Stimulated activated CD8-positive, alpha-beta memory T cell treated with anti-CD3 and anti-CD28 coated beads, Interleukin-12 subunit alpha, Interleukin-12 subunit beta, amount 100 ng/mL, for 1 hour (primary cell): ENCODE measurements around the gene MAX.
"Not testable (repeated sequence)": the region's sequence is repeated elsewhere in the genome, so short reads cannot be mapped to it uniquely, and the experiment has no call there.

Experiments
- DNase-seq: peaks from one replicate; pipeline ENCODE4 v3.0.0-alpha.2; 2020; ENCODE audit warnings: low read depth

Gene MAX

GRCh38 chr14:65104791-65105190 is 2.5 kb upstream of the MAX start:
- DNase-seq = no peak

DNA sequence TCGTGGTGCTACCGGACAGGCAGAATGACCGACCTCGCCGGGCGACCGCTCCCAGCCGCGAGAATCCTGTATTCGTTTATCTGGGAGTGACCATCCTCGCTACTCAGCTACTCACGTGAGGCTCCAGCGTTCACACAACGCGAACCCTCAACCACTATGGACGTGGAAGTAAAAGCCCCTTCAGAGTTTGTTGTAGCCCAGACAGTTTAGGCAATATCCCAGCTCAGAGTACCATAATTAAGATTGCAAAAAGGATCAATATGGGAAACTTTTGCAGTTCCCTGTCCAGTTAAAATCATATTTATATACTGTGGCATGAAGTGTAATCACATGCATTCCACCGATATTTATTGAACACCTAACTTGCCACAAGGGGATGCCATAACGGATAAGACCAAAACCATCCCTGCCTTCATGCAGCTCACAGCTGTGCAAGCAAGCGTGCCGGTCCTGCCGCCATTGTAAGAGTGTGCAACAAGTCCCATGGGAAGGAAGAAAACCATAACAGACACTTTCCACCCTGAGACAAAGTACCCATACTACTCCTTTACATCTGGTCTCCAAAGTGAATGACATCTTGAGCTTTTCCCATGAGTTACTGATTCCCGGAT is 938 bp upstream of the MAX start:
- no peak for DNase-seq

GRCh38 chr14:65101631-65102440 is 481 bp downstream of the MAX start:
- DNase-seq = peak; percentile 10

DNA sequence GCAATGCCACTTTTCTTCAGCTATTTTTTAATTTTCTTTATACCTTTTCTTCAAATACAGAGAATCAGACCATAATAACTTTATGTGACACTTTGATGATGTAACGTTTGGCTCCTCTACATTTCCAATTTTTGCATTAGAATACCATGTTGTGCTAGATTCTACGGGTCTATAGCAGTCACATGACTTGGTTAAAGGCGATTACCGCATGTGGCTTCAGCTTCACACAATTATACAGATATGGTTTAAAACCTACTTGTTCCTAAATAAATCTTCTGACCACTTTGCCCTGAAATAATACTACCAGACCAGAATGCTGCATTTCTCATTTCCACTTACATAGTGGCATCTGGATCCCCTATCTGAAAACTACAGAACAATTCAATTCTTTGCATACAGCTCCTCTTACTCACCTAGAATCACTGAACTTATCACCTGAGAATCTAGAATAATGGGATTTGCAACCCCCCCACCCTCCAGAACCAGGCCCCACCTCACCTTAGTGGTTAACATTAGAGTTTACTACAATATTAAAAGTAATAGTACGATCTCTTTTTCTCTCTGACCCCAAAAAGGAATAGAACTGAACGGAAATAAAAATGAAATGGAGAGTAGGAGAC is 1.3 kb downstream of the MAX start:
- DNase-seq = no peak

- DNase-seq = no peak
Observed at GRCh38 chr14:65098586-65098985, 3.7 kb downstream of the MAX start.

DNA sequence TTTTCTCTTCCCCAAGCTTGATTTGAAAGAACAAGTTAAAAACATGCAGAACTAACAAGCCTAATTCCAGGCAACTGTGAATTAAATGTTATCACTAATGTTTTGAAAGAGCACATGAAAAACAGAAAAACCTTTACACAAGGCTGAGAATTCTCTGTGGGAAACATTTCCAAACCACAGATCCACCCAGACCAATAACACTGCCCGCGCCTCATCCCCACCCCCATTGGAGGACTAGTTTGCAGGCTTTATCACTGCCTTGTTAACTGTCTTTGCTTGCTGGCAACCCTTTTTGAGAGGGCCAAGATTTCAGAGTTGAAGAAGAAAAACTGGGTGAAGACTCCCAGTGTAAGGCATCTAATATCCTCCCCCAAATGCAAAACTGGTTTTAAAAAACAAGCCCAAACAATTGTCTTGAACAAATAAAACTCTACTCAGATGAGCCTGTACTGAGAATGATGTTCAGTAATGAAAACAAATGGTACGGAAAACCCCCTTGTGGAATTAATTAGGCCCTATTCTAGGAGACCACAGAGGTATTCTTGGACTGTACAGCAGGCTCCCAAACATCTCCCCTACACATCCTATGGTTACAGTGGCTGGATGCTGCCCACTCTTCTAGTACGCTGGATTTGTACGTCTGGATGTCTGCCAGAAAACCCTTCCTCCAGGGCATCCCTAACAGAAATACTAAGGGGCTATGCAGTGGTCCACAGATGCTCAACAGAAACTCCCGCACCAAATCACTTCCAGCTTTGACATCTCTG is 5.8 kb downstream of the MAX start:
- DNase-seq = no peak

GRCh38 chr14:65095633-65096205 is 6.6 kb downstream of the MAX start:
- DNase-seq = no peak

- no peak for DNase-seq
Observed at GRCh38 chr14:65092349-65092748, 10.0 kb downstream of the MAX start.

DNA sequence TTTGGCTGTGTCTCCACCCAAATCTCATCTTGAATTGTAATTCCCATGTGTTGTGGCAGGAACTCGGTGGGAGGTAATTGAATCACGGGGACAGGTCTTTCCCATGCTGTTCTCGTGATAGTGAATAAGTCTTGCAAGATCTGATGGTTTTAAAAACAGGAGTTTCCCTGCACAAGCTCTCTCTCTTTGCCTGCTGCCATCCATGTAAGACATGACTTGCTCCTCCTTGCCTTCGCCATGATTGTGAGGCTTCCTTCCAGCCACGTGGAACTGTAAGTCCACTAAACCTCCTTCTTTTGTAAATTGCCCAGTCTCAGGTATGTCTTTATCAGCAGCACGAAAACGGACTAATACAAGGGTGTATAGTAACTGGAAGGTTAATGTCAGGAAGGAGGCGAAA is 14.5 kb downstream of the MAX start:
- DNase-seq = not testable (repeated sequence)

GRCh38 chr14:65086686-65087085 is 15.6 kb downstream of the MAX start:
- not testable (repeated sequence) for DNase-seq

DNA sequence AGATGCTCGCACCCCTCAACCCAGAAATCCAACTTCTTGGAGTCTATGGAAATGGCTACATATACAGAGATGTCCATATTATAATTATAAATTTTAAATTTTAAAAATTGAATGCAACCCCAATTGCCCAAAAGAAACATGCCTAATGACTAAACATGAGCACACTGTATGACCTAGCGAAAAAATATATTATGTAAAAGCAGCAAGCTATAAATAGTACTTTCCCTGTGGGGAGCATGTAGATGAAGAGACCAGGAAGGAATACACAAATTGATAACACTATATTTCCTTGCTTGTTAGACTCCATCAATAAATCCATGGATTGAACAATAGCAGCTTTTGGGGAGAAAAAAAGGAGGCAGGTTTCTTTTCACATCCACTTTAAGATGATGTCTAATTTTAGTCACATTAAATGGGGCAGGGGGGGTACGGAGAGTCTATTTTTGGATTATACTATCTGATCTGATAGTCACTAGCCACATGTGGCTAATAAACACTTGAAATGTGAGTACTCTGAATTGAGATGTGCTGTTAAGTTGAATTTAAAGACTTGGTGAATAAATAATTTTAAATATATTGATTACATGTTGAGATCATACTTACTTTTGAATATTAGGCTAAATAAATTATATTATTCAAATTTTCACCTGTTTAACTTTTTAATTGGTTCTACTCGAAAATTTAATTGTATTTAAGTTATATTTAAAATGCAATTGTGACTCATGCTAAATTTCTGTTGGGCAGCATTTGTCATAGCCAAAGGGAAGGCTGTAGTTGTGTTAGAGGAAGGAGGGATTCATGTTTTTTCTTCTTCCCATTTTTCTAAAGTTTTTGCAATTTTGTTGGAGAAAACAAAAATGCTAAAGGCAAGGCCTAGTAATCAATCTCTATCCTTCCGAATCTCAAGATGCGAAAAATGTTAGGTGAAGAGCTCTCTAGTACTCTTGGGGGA is 17.5 kb downstream of the MAX start:
- no peak for DNase-seq

GRCh38 chr14:65082930-65083329 is 19.4 kb downstream of the MAX start:
- DNase-seq = no peak

GRCh38 chr14:65080960-65081747 is 21.2 kb downstream of the MAX start:
- no peak for DNase-seq

- DNase-seq = no peak
Observed at GRCh38 chr14:65079768-65080167, 22.5 kb downstream of the MAX start.

DNA sequence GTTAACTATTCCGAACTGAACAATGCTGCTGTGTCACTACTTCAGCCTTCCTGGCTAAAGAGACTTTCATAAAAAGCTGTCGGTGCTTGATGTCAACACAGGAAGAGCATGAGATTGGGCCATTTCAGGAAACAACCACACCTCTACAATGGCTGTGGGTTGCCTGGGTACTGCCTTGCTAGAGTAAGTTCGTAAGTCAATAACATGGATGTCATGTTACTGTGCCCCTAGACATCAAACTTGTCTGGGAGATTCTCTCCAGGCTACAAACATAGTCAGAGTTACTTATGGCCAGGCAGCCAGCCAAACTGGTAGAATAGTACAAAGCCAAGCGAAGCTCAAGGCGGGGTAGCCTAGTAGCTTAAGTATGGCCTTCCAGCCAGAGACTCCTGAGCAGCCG is 23.1 kb downstream of the MAX start:
- no peak for DNase-seq

GRCh38 chr14:65077318-65077717 is 25.0 kb downstream of the MAX start:
- DNase-seq = no peak

DNA sequence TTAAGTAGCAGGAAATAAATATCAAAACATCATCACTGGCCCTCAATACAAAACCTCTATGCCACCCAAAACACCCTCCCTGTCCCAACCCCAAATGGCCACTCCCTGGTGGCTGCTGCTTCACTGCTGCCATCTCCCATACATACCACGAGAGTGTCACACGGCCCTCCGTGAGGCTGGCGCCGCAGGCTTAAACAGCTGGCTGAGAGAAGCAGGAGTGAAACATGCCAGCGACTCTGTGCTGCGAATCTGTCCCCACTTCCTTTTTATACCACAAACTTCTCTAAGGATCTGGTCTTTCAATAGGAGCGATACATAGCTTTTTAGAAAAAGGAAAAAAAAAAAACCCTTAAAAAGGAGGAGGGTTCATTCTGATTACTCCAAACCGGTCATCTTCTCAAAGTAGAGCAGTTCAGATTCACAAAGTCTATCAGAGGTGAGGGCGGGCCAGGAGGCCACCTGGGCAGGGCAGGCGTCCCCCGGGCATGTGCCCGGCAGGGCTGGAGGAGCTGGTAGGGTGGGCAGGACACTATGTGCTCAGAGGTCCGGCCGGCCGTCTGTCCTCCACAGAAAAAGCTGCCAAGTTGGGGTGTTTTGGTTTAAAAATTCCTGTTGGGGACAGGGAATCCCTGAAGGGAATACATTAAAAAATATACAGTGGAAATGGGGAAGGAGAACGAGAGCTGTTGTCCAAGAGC is 26.5 kb downstream of the MAX start:
- DNase-seq = no peak

DNA sequence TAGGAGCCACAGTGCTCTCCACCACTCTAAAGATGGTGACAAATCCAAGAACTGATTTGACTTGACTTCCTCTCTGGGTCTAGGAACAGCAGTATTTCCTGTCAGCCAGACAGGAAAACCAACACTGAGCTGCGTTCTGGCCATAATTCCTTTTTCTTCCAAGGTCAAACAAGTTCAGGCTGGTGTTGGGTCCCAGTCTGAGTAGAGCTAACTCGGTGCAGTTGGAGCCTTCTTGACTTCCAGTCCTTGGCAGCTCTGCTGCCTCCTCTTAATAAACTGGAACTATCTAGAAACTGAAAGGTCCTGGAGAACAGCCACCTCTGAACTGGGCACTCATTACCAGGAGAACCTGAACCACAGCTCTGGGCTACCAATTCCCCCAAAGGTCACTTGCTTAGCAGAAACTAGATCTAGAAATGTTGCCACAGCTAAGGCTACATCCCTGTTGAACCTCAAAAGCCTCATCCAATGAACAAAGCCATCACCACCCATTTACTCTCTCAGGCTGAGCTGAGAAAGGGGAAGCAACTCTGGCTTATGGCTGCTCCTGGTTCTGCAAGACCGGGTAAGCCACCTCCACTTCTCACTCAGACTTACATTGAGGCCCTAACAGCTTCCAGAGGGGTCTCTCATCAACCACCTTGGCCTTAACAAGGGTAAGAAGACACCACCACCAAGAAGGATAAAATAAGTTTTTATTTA is 27.7 kb downstream of the MAX start:
- no peak for DNase-seq

DNA sequence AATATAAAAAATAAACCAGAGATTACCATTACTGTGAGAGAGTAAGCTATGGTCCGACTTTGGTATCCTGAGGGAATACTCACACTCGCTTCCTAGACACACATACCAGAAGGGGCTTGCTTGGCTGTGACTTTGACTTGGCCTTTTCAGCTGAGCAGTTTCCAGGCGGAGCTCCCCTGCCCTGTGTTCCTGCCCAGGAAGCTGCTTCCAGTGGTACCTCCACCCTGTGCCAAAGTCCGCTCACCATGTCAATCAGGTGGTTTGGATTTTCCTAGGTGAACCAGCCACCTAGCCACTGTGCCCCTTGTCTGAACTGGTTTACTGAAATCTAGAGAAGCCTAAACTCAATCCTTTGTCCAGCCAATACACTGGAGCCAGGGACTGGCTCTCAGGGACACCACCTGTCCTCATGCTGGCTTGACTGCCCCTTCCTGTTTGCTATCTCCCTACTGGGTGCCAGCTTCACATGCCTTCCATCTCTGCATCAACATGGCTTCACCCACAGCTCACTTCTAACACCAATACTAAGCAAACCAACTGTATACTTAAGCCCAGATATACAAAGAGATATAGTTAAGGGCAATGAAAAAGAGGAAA is 28.6 kb downstream of the MAX start:
- no peak for DNase-seq
